Gastrocnemius medialis (tissue), 4 donors: ENCODE data around the gene FAM78A. TPM values are rescaled to one million over a fixed set of nuclear protein-coding genes. Genes with fewer than 3 reads are reported as not detected.

ENCODE experiments used
- ATAC-seq, 2 donors: fragments of 150-250 bp; one replicate each; pipeline ENCODE4 v1.9.1; 2016
- DNase-seq, 2 donors: peaks; one replicate each; pipeline ENCODE4 v3.0.0-alpha.2; 2019
- H3K27ac ChIP-seq, 4 donors: fragments of 200-600 bp; sonication (generic); 1 replicate in 1 of 4; 2 replicates in 3 of 4; pipeline ENCODE4 v1.5.1; 2016 to 2018; ENCODE audit warnings: mild to moderate bottlenecking in 2 of 4, moderate library complexity in 1 of 4
- H3K27me3 ChIP-seq, 3 donors: fragments of 200-600 bp; sonication (generic) in 2 of 3; 1 replicate in 1 of 3; 2 replicates in 2 of 3; pipeline versions ENCODE4 v1.5.1 to v1.6.0; 2016 to 2019; ENCODE audit warnings: mild to moderate bottlenecking in 1 of 3, moderate library complexity in 1 of 3
- H3K36me3 ChIP-seq, 2 donors: fragments of 200-600 bp; sonication (generic) in 1 of 2; one replicate each; pipeline ENCODE4 v1.5.1; 2017 to 2018
- H3K4me1 ChIP-seq, 2 donors: fragments of 200-600 bp; sonication (generic) in 1 of 2; one replicate each; pipeline ENCODE4 v1.5.1; 2016 to 2017; ENCODE audit warnings: mild to moderate bottlenecking in 2 of 2
- H3K4me3 ChIP-seq, 4 donors: fragments of 200-600 bp; sonication (generic) in 3 of 4; 1 replicate in 1 of 4; 2 replicates in 3 of 4; pipeline ENCODE4 v1.5.1; 2016 to 2019; ENCODE audit warnings: mild to moderate bottlenecking in 2 of 4
- H3K9me3 ChIP-seq, 3 donors: fragments of 200-600 bp; sonication (generic) in 2 of 3; 1 replicate in 1 of 3; 2 replicates in 2 of 3; pipeline ENCODE4 v1.5.1; 2016 to 2019
- CTCF ChIP-seq, 5 experiments: fragments of 450-650 bp in 3 of 5; fragments of 200-600 bp in 2 of 5; sonication (generic) in 2 of 5; IDR thresholded peaks in 4 of 5; conservative IDR thresholded peaks in 1 of 5; 1 replicate in 4 of 5; 2 replicates in 1 of 5; pipeline ENCODE4 v1.5.1; 2016 to 2019; ENCODE audit warnings: antibody characterized with exemption in 5 of 5, mild to moderate bottlenecking in 3 of 5, moderate library complexity in 3 of 5
- POLR2A ChIP-seq, 2 donors: fragments of 450-650 bp; IDR thresholded peaks; one replicate each; pipeline ENCODE4 v1.6.1; 2017; ENCODE audit warnings: antibody characterized with exemption in 2 of 2, mild to moderate bottlenecking in 2 of 2, moderate library complexity in 2 of 2
- in situ Hi-C, 4 donors: fragments of 200-750 bp; cut with MboI; loops; one replicate each; pipeline versions ENCODE4 v1.15.0 to v1.8.0; 2017; ENCODE audit warnings: low sequenced_read_pairs in 4 of 4
- intact Hi-C: fragments of 100-400 bp; cut with DNase I; formaldehyde crosslinking; loops from one replicate; pipeline ENCODE4 v1.15.1; 2023; ENCODE audit warnings: low total_unique reads
- total RNA-seq, 4 donors: library from RNA; depleted of rRNA; stranded (reverse); fragments of >200 nt; gene quantifications; one replicate each; pipeline versions ENCODE4 v1.1.0 to v1.2.3, GENCODE V29; 2016

Gene FAM78A
- total RNA-seq, 4 donors from 2014 or later, result 3.6 to 16.0 (median 10.1) TPM

- no peak overlapping the region for H3K4me3 ChIP-seq
- no peak for TF ChIP-seq CTCF (IDR thresholded peaks at IDR 0.05 in 4 of 5, conservative IDR thresholded peaks at IDR 0.05 in 1 of 5)
- no peak for TF ChIP-seq POLR2A (IDR thresholded peaks at IDR 0.05)
- no peaks in the 10 kb centered on the region for H3K9me3 ChIP-seq
- peak in 1 of 2 donors; percentile 59 for DNase-seq
- intact Hi-C loops (no loop called here), in situ Hi-C loops (no loop called here)
- peaks cover 0 to 9% of the 10 kb centered on the region in 2 donors for H3K4me1 ChIP-seq
- H3K27ac ChIP-seq, result peak overlapping the region; percentile 14 to 64 (median 53)
- no peaks in the 10 kb centered on the region for H3K36me3 ChIP-seq
- H3K27me3 ChIP-seq, result no peaks in the 10 kb centered on the region
- peak; percentile 6 to 46 for ATAC-seq
These were observed 43.2 kb upstream of the FAM78A start for GRCh38 chr9:131319486-131319885.

GRCh38 chr9:131318231-131319085, 42.1 kb upstream of the FAM78A start:
- Histone ChIP-seq H3K9me3 (no peaks in the 10 kb centered on the region), H3K4me3 (no peak overlapping the region), H3K27ac (peak overlapping the region in 2 of 4 donors; percentile 9 to 30), H3K4me1 (peaks cover 0 to 9% of the 10 kb centered on the region in 2 donors), H3K27me3 (no peaks in the 10 kb centered on the region), H3K36me3 (no peaks in the 10 kb centered on the region)
- TF ChIP-seq POLR2A (IDR thresholded peaks at IDR 0.05), result no peak
- in situ Hi-C loops, result no loop called here
- peak in 1 of 2 donors; percentile 19 for DNase-seq
- no peak for ATAC-seq
- intact Hi-C loops, result no loop called here

GRCh38 chr9:131312822-131313770, 36.8 kb upstream of the FAM78A start:
- peak overlapping the region; percentile 26 to 80 (median 50) for H3K27ac ChIP-seq
- no peak for TF ChIP-seq POLR2A (IDR thresholded peaks at IDR 0.05)
- no peak for TF ChIP-seq CTCF (IDR thresholded peaks at IDR 0.05 in 4 of 5, conservative IDR thresholded peaks at IDR 0.05 in 1 of 5)

GRCh38 chr9:131312246-131312645, 35.9 kb upstream of the FAM78A start:
- in situ Hi-C loops, result no loop called here
- Histone ChIP-seq H3K9me3 (no peaks in the 10 kb centered on the region), H3K4me3 (no peak overlapping the region), H3K4me1 (peaks cover 17 to 23% of the 10 kb centered on the region in 2 donors), H3K36me3 (no peaks in the 10 kb centered on the region), H3K27ac (peak overlapping the region; percentile 26 to 80 (median 50)), H3K27me3 (no peaks in the 10 kb centered on the region)
- ATAC-seq (no peak), DNase-seq (peak in 1 of 2 donors; percentile 43)
- intact Hi-C loops, result no loop called here
- no peak for TF ChIP-seq POLR2A (IDR thresholded peaks at IDR 0.05)
- TF ChIP-seq CTCF (IDR thresholded peaks at IDR 0.05 in 4 of 5, conservative IDR thresholded peaks at IDR 0.05 in 1 of 5), result no peak

More at GRCh38 chr9:131312822-131313770, 36.8 kb upstream of the FAM78A start:
- DNase-seq (peak in 1 of 2 donors; percentile 53), ATAC-seq (no peak)
- no peak overlapping the region for H3K4me3 ChIP-seq
- no peaks in the 10 kb centered on the region for H3K36me3 ChIP-seq
- intact Hi-C loops (no loop called here), in situ Hi-C loops (no loop called here)
- peaks cover 17 to 27% of the 10 kb centered on the region in 2 donors for H3K4me1 ChIP-seq
- no peaks in the 10 kb centered on the region for H3K9me3 ChIP-seq
- H3K27me3 ChIP-seq, result no peaks in the 10 kb centered on the region
